HG02943 (cell line): ENCODE measurements around the gene HADH.
A peak's percentile ranks its signal among the peaks of the same experiment; 100 is the strongest.
"Not testable (repeated sequence)": the region's sequence is repeated elsewhere in the genome, so short reads cannot be mapped to it uniquely, and the experiment has no call there.

ENCODE experiments used
- ATAC-seq: cut with Tn5 transposase; IDR thresholded peaks from one replicate; pipeline ENCODE4 v1.9.1; 2021; ENCODE audit warnings: mild to moderate bottlenecking, low read depth, moderate library complexity; ENCODE audit not compliant: unreplicated experiment

Gene HADH

DNA sequence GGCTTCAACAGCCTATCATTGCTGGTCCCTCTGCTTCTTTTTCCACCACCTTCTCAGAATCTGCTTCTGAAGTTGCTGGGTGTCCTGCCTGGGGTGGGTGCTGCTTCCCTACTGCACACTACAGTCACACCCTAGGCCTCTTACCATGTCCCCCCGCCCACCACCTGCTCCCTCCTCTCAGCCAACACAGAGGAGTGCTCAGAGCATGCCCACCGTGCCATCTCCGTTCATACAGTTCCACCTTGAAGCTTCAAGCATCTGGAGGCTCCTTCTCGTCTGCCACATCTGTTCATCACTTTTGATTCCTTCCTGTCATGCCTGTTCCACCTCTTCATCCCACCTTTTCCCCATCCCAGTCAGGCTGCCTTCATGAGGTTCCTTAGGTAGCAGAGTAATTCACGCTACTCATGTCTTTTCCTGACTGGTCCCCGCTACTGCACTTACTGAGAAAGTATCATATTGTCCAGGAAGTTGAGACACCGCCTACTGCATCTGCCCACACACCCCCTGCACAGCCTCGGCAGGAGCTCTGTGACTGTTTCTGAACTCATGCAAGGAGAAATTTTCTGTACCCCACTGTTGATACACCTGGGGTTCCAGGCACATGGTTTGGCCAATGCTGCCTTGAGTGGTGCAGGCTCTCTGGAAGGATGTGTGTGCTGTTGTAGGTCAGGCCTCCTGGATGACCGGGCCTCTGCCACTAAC, 39.5 kb downstream of the HADH start:
- ATAC-seq, result no peak

DNA sequence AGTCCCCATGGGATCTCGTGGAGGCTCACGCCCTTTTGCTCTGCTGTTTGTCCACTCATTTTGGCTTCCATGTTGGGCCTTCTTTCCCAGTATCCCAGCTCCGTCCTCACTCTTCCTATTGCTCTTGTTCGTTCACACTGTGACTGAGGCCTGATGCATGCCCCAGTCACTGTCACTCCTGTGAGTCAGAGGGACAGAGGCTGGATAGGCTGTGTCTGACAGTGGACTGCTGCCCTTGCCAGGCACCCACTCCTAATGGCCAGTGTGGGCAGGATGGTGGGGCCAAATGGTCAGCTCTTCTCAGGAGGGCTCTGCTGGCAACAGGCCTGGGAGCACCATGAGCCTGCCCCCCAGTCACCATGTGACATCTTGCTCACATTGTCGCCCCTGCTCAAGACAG, 40.0 kb downstream of the HADH start:
- ATAC-seq, result no peak

DNA sequence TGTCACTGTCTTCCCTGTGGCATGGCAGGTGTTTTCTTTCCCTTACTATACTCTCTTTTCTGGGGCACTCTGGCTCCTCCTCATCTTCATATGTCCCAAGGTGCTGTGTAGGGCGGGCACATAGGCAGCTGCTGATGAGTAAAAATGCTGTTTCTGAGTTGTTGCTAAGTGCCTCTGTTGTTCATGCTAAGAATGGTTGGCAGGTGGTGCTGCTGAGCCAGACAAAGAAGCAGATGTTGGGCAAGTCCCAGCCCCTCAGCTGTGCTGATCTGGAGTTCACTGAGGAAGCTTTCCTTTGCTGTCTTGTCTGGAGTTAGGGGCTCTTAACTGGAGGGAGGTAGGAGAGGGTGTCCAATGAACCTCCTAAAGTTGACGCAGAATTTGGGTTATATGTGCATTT, 40.6 kb downstream of the HADH start:
- ATAC-seq, result peak; percentile 92

DNA sequence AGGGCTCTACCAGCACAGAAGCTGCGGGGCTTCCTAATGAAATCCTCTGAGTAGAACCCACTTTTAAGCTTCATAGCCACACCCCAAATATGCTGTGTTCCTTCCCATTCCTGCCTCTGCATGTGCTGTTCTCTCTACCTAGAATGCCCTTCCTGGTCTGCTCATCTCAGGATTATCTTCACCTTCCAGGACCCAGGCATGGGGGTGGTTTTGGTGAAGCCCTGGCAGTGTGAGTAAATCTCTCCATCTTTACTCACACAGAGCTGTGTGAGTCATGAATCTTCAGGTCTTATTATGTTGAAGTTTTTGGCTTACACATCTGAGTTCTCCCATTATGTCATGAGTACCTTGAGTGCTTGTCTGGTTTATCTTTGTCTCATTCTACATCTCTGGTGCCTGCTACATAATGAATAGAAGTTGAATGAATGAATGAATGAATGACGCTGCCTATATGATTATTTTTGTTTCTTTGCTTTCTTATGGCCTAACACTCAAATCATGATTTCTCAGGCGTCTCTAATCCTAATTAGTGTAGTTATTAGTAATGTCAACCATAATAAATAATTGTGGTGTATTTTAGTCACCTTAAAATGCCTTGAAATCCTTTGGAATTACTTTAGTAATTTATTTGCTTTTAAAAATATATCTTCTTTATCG, 41.9 kb downstream of the HADH start:
- no peak for ATAC-seq

DNA sequence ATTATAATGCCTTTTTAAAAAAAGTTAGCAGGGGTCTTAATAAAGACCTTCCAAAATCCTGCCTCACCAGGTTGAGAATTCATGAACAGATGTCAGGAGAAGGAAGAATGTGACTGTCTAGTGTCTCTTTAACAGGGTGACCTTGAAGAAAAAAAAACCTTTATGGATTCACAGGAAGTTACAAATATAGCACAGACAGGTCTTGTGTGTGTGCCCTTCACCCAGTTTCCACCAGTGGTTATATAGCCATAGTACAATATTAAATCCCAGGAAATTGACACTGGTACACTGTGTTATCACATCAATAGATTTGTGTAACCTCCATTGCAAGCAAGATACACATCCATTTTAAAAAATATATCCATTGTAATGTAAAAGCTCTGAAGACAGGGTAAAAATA, 43.7 kb downstream of the HADH start:
- ATAC-seq, result no peak

DNA sequence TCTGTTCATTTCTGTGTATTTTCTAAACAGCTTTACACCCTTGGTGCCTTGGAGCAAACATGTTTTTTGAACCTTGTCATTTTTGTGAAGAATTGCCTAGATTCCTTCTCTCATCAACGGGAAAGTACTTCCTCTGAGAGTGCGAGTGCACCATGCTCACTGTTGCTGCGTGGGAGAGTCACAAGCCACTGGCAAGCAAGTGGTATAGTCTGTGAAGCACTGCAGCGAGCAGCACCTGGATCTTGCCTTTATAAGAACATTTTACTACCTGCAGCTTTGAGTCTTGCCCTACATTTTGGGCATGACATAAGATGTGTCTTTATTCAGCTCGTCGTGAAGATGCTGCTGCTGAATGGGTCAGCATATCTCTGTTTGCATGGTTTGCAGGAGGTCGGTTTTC, 44.9 kb downstream of the HADH start:
- ATAC-seq, result no peak

DNA sequence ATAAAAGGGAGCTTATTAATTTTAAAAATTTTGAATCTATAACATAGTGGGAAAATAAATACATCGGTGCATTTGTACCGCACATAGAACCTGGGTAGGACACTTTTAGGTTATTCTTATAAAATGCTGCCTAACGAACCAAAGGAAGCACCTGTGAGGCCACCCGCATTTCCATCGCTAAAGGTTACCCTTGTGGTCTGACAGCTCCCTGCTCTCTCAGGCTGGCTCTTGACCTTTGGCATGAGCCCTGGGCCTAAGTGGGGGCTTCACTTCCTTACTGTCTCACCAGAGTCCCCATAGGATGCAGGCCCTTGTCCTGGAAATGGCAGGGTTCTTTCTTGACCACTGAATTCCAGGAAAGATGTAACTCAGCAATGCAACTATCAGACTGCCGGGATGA, 46.0 kb downstream of the HADH start:
- ATAC-seq, result peak; percentile 49

DNA sequence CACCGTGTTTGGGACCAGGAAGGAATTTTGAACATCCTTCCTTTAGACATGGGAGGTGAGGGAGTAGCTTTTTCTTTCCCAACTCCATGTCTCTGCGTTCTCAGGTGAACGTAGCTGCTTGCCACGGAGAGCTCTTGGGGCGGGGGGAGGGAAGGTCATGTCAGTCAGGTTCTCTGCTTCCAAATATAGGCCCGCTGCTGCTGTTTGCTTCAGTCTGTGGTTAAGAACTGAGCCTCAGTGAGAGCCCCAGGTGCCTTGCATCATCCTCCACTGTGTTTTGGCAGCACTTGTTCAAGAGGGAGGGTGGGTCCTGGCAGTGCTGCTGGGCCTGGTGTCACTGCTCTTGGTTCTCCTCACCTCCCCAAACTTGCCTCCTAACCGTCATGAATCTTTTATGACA, 46.5 kb downstream of the HADH start:
- peak; percentile 90 for ATAC-seq

DNA sequence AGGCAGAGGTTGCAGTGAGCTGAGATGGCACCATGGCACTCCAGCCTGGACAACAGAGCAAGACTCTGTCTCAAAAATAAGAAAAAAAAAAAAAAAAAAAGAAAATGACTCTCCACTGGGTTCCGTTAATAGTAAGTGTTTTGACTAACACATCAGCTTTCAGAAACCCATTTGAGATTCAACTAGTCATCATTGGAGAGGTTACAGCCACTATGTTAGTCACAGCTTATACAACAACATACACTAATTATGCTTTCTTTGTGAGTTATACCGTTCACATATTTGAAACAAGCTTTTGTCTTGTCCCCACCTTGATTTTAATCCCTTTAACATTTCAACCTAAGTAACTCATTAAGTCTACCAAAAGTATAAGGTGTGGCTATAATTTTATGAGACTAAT, 48.2 kb downstream of the HADH start:
- no peak for ATAC-seq

DNA sequence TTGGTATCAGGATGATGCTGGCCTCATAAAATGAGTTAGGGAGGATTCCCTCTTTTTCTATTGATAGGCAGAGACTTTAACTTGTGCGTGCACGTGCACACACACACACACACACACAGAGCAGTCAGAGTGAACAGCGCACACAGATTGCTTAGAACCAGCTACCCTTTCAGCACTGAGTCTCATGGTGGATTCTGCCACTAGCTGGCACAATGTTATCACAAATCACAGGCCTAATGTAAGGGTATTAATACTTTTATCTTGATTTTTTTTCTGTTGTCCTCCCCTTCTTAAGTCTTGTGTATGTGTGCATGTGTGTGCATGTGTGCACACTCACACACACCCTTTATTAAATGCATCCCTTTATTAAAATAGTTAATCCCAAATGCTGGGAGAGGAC, 53.2 kb downstream of the HADH start:
- ATAC-seq, result no peak

DNA sequence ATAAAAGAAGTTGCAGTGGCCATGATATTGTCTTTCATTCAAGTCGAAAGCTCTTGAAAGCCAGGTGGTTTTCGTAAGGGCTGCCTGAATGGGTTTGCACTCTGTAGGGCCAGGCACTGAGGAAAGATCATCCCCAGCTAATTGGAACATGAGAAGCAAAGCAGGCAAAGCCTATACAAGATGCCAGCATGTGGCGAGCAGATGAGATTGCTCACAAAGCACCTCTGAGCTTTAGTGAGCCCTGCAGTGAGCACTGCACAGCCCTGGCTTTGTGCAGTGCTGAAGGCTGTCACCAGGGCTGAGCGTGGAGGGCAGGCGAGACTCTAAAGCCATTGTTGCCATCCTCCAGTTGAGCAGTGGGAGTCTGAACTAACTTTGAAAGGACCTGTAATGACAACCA, 53.8 kb downstream of the HADH start:
- no peak for ATAC-seq

DNA sequence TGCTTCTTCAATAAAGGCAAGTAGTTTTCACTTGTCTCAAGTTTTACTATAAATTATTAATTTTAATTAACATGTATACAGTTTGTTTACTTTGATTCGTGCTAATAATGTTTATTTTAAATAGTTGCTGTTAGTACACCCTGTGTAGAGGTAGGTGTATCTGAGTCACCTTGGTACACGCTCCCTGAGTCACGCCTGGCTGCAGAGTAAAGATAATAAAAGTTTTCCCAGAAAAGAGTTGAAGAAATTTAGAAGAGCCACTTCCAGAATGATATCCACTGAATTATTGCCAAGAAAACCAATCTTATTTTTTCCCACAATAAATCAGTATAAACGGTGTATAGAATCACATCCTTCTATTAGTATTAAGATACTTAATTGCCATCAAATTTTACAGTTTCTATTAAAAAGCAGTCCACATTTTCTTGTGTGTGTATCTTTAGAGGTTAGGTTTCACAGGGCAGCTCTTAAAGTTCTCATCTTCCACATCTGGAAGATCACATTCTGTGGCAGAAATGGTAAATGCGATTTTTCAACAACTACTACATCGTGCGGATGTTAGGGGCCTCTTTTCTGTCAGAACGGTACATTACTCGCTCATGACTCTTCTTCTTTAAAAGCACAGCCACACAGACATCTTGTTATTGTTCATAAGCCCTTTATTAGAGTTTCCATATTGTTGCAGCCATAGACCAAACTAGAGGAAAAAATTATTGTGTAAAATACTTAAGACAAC, 55.4 kb downstream of the HADH start:
- no peak for ATAC-seq

DNA sequence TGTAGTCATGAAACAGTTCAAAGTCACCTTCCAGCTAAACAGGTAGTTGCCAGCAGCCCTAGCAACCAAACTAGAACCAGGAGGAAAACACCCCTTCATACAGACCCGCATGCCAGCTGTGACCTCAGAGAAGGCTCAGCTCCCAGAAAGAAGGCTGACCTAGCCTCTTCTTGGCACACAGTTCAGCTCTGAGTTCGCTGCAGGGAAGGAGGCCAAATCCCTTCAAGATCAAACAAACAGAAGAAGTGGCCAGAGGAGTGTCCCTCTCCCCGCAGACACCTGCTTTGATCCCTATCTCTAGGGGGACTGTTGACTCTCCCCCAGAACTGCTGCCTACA, 56.0 kb downstream of the HADH start:
- ATAC-seq, result no peak

DNA sequence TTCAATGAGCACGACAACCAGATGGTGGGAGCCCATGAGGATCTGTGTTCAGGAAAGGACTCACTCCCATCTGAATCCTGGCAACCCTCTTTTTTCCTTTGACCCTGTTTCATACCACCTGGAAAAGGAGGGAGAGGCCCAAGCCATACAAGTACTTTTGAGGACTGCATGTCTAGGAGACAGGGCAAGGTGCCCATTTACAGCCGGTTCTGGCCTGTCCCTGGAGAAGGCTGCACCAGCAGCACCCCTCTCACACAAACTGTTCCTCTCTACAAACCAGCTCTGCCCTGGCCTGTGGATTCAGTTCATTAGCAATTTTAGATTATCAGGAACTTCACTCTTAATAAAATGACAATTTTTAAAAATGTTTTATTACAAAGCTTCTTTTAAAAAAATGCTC, 57.5 kb downstream of the HADH start:
- no peak for ATAC-seq

DNA sequence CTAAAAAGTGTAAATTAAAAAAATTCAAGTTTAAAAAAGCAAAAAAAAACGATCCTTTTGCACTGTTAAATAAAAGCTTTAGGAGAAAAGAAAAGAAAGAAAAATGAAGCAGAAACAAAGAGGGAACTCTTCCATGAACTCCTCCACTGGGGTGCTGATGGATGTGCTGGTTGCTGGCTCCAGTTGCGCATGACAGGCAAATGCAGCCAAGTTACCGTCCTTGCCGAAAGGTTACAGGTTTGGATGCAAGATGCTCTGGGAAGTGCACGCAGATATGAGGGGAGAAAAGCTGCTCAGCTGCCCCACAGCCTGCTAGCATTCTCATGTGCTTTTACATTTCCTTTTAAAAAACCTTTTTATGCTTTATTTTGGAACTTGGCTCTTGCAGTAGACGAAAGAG, 58.5 kb downstream of the HADH start:
- no peak for ATAC-seq

DNA sequence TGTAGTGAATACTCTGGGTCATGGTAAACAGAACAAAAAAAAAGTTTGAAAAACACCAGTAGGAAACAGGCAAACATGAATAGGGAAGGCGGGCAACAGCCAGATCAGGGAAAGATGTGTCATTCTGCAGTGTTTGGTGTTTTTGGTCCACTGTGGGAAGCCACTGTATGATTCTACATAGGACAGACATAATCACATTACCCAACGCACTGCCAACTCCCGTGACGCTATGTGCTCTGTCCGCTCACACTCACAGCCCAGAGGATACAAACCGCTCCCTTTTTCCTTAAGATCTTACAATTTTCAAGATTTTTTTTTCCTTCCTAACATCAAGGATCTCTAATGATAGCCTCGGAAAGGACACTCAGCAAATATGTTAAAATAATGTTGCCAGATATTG, 59.3 kb downstream of the HADH start:
- ATAC-seq, result no peak

DNA sequence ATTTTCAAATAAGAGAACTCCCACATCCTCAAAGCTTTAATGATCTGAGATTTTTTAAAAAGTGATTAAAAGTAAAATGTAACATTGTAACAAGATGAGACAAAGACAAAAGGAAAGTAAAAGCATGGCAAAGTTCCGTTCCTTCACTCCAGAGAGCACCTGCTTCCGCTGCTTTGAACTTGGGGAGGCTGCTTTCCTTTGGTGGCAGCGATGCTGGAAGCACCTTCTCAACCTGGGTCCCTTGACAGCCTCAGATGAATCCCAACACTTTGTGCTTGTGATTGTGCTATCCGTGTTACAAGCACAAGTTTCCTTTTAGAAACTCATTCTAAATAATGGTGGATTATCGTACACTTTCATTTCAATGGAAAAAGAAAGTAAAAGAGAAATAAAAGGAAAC, 59.7 kb downstream of the HADH start:
- no peak for ATAC-seq

DNA sequence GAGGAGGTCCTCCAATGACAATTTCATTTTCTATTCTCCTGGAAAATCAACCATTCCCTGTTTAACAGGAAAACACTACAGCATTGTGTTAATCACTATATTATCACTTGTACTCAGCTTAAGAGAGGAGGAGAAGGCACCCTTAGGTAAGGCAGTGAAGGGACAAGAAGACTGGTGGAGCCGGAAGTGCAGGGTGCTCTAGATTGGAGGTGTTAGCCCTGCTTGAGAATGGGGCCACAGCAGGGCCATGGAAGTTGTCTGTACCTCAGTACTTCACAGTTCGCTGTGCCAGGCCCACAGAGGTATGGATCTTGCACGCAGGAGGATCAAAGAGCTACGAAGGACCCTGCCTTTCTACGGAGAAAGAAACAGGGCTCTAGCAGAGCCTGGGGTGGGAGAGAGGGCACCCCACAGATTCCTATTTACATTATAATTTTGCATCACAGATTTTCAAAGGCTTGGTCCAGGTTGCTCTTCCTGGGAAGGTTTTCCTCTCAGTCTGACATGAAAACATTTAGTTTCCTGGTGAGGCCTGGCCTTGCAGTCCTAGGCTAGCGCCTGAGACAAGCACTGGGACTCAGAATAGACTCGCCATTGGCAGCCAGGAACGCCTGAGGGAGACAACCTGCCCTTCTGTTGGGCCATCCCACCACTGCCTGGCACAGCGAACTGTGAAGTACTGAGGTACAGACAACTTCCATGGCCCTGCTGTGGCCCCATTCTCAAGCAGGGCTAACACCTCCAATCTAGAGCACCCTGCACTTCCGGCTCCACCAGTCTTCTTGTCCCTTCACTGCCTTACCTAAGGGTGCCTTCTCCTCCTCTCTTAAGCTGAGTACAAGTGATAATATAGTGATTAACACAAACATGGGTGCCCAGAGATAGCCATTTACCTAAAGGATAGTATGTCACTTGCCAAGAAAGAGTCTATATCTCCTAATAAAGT, 60.8 kb downstream of the HADH start:
- not testable (repeated sequence) for ATAC-seq

DNA sequence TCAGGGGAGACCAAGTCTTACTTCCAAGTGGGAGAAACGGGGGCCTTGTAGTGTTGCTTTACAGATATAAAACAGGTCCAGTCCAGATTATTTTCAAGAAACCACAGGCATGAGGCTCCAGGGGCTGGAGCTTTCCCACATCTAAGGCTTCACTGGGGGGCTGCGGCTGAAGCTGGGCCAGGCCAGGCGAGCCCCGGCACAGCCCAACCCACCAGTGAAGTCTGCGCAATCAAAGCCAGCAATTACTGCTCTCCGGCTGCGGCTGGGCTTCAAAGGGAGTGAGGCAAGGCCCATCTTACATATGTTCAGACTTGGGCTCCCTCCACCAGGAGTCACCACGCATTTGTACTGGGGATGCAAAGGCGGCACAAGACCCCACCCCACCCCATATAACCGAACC, 61.7 kb downstream of the HADH start:
- no peak for ATAC-seq

DNA sequence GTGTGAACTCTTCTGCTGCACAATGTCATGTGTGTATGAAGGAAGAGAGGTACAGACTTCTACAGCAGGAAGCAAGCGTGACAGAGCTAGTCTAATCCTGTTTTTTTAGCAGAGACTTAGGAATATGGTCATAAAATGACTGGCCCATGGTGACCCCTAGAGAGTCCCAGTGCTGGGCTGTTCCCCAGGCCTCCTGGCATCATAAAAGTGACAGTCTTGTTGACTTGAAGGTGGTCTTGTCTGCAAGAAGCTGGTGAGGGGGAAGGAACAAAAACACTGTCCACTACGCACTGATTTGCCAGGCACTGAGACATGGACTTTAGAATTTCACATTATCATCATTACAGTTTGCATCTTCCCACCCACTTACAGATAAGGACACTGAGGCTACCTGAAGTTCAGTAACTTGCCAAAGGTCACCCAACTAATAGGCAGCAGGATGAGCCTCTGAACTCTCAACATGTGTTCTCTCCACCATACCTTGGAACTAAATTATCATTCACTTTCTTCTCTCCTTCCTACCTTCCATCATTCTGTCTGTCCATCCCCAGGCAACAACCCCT, 63.0 kb downstream of the HADH start:
- ATAC-seq, result no peak
